Neural cell (in vitro differentiated cells): Measurements from ENCODE around the gene NUDT9.

Experiments
- EP300 ChIP-seq: fragments of 450-650 bp; conservative IDR thresholded peaks from 2 replicates; pipeline ENCODE4 v1.6.1; 2014; ENCODE audit warnings: antibody characterized with exemption, mild to moderate bottlenecking, moderate library complexity; ENCODE audit not compliant: poor library complexity, severe bottlenecking
- EZH2 ChIP-seq: fragments of 200-600, 300-800 bp; shearing (Covaris generic), sonication (generic); IDR thresholded peaks from 2 replicates; pipeline ENCODE4 v1.6.1; 2014; ENCODE audit warnings: antibody characterized with exemption, low read length, borderline replicate concordance, mild to moderate bottlenecking; ENCODE audit not compliant: insufficient read depth, poor library complexity, severe bottlenecking
- MXI1 ChIP-seq: fragments of 450-650 bp; conservative IDR thresholded peaks from 2 replicates; pipeline ENCODE4 v1.6.1; 2014; ENCODE audit warnings: antibody characterized with exemption, mild to moderate bottlenecking; ENCODE audit not compliant: poor library complexity, severe bottlenecking
- POLR2AphosphoS5 ChIP-seq: IDR thresholded peaks from 2 replicates; pipeline ENCODE4 v1.6.1; 2012
- RAD21 ChIP-seq: fragments of 450-650 bp; conservative IDR thresholded peaks from 2 replicates; pipeline ENCODE4 v1.6.1; 2014; ENCODE audit warnings: antibody characterized with exemption, mild to moderate bottlenecking, moderate library complexity
- REST ChIP-seq: IDR thresholded peaks from 2 replicates; pipeline ENCODE4 v1.6.1; 2012; ENCODE audit warnings: borderline replicate concordance
- SMC3 ChIP-seq: fragments of 450-650 bp; conservative IDR thresholded peaks from 2 replicates; pipeline ENCODE4 v1.6.1; 2014; ENCODE audit warnings: antibody characterized with exemption, mild to moderate bottlenecking, moderate library complexity; ENCODE audit not compliant: poor library complexity
- TAF1 ChIP-seq: IDR thresholded peaks from 2 replicates; pipeline ENCODE4 v1.6.1; 2012; ENCODE audit warnings: low read depth
- TF ChIP-seq, protein P1 (sequence below): fragments of 450-650 bp; IDR thresholded peaks from 2 replicates; pipeline ENCODE4 v1.5.1; 2014; ENCODE audit warnings: antibody characterized with exemption, mild to moderate bottlenecking, moderate library complexity; ENCODE audit not compliant: poor library complexity, severe bottlenecking

DNA sequence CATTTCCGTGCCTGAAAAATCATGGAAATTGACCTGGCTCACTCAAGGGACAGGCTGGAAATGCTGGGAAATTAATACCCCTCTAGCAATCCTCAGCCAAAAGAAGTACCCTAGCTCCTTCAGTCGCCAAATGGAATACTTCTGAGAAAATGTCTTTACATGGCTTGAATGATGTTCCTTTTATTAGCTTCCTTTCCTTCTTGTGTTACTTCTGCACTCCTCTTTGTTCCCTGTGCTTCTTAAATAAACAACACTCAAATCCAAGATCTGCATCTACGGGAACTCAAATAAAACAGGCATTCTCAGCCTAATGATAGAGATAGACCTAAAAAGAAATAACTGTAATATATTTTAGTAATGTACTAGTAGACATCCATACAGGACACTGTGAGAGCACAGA, 70.7 kb downstream of the NUDT9 start:
- TF ChIP-seq EZH2 = no peak
- TF ChIP-seq REST = no peak
- TF ChIP-seq RAD21 = no peak
- TF ChIP-seq, protein P1, sequence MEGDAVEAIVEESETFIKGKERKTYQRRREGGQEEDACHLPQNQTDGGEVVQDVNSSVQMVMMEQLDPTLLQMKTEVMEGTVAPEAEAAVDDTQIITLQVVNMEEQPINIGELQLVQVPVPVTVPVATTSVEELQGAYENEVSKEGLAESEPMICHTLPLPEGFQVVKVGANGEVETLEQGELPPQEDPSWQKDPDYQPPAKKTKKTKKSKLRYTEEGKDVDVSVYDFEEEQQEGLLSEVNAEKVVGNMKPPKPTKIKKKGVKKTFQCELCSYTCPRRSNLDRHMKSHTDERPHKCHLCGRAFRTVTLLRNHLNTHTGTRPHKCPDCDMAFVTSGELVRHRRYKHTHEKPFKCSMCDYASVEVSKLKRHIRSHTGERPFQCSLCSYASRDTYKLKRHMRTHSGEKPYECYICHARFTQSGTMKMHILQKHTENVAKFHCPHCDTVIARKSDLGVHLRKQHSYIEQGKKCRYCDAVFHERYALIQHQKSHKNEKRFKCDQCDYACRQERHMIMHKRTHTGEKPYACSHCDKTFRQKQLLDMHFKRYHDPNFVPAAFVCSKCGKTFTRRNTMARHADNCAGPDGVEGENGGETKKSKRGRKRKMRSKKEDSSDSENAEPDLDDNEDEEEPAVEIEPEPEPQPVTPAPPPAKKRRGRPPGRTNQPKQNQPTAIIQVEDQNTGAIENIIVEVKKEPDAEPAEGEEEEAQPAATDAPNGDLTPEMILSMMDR = no peak
- no peak for TF ChIP-seq EP300
- no peak for TF ChIP-seq POLR2AphosphoS5
- TF ChIP-seq TAF1 = no peak
- no peak for TF ChIP-seq SMC3
- TF ChIP-seq MXI1 = no peak
